GM18951 (cell line): ENCODE results near the gene FAM222B.
"Not testable (repeated sequence)": the region's sequence is repeated elsewhere in the genome, so short reads cannot be mapped to it uniquely, and the experiment has no call there.

Source experiments
- POLR2A ChIP-seq: IDR thresholded peaks from 4 replicates; pipeline ENCODE4 v1.6.1; 2011; ENCODE audit warnings: mild to moderate bottlenecking; ENCODE audit not compliant: insufficient read length, insufficient read depth; ENCODE audit errors: extremely low read depth
- in situ Hi-C: fragments of 300-500 bp; cut with MboI; formaldehyde crosslinking; loops from one replicate; pipeline ENCODE4 v1.12.0; 2022; ENCODE audit warnings: low sequenced_read_pairs, mixed read lengths, inconsistent platforms; ENCODE audit not compliant: unreplicated experiment

Gene FAM222B

GRCh38 chr17:28841901-28842281 lies 699 bp downstream of the FAM222B start:
- in situ Hi-C loops = no loop called here
- TF ChIP-seq POLR2A = no peak

GRCh38 chr17:28839221-28839620 lies 3.4 kb downstream of the FAM222B start:
- in situ Hi-C loops = no loop called here

GRCh38 chr17:28836541-28836940 lies 6.0 kb downstream of the FAM222B start:
- in situ Hi-C loops = not testable (repeated sequence)

More at GRCh38 chr17:28839221-28839620, 3.4 kb downstream of the FAM222B start:
- no peak for TF ChIP-seq POLR2A

DNA sequence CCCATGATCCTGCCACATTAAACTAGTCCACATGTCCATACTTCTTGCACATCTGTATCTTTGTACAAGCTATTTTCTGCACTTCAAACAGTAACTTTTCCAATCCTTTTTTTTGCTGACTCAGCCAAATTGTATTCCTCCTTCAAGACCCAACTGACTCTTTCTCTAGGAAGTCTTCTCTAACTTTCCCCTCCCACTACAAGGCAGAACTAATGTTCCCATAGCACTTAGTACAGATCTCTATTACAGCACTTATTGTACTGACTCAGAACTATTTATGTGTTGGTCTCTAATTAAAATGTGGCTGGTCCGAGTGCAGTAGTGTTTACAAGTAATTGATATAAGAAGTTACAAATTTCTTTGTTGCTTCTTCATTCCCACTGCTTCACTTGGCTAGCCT lies 8.2 kb downstream of the FAM222B start:
- in situ Hi-C loops = no loop called here
- no peak for TF ChIP-seq POLR2A

GRCh38 chr17:28828294-28829040 lies 14.1 kb downstream of the FAM222B start:
- in situ Hi-C loops = no loop called here
- TF ChIP-seq POLR2A = no peak

DNA sequence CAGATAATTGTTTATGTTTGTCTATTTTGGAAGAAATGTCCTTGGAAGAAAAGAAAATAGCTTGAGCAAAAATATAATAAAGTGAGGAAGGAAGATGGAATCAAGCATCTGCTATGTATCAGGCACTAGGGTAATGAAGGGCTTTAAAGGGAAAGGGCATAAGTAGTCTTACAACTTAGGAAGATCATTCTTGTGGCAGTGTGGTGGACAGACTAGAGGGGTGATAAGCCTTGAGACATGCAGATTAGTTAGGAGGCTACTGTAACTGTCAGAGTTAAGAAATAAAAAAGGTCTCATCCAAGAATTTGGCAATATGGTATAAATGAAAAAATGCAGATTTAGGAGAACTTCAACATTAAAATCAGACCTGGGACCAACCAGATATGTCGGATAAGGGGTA lies 14.9 kb downstream of the FAM222B start:
- TF ChIP-seq POLR2A = no peak
- in situ Hi-C loops = no loop called here

GRCh38 chr17:28819582-28819981 lies 23.0 kb downstream of the FAM222B start:
- in situ Hi-C loops = no loop called here
- TF ChIP-seq POLR2A = no peak

GRCh38 chr17:28818819-28819221 lies 23.8 kb downstream of the FAM222B start:
- TF ChIP-seq POLR2A = no peak
- in situ Hi-C loops = no loop called here

DNA sequence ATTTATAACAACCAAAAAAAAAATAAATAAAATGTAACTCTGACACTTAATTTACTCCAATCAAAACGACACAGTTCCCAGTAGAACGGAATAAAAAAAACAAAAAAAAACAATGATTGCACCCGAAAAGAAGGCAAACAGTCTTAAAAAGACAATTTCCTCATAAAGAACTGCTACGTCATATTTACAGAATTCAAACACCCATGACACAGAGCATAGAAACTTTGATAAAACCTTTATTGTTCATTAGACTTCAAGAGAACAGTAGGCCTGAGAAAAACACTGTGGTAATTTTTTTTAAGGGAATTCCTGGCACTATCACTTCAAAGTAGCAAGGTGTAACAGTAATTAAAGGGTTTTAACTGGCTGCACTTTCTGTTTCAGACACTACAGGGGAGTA lies 26.1 kb downstream of the FAM222B start:
- no peak for TF ChIP-seq POLR2A
- in situ Hi-C loops = no loop called here

GRCh38 chr17:28812748-28813377 lies 29.7 kb downstream of the FAM222B start:
- no peak for TF ChIP-seq POLR2A
- in situ Hi-C loops = no loop called here

DNA sequence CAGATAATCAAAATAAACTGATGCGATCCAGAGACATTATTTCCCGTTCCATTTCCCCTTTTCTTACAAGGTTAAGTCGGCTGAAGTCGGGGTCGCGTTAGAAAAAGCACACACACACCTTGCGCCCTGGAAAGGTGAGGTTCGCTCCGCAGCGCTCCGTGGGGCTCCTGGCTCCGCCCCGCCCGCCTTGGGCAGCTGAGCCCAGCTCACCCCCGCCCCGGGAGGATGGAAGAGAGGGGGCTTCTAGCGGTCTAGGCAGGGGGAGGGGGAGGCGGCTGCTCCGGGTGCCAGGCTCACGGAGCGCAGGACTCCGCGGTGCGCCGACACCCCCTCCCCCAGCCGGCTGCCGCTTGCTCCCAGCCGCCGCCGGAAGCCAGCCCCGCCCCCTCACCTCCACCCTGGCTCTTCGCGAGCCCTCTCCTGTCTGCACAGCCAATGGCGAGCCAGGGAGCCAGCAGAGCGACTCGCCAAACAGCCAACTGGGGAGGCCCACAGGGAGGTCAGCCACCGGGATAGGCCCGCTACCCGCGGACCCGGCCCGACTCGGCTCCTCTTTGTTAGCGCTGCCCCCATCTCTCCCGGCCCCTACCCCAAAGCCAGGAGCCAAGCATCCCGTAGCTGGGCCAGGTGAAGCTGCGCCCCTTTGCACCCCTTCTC lies 30.4 kb downstream of the FAM222B start:
- peak; percentile 53 for TF ChIP-seq POLR2A
- in situ Hi-C loops = no loop called here

DNA sequence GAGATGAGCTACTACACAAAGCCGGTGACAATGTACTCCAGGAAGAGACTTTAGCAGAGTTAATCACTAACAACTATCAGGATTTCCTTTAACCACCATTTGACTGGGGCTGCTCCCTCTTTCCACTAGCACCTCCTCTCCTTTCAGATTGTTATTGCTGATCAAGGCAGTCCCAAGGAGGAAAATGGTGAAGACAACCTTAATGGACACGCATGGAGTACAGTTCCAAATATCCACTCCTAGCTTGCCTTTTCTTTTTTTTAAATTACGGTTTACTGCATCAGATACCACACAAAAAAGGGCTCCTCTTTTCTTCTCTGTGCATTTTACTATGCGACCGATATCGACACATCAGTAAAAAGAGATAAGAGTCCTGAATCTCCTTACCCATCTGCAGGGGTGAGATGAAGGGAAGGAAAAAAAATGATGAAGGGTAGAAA lies 30.9 kb downstream of the FAM222B start:
- in situ Hi-C loops = no loop called here
- TF ChIP-seq POLR2A = no peak

GRCh38 chr17:28810437-28810836 lies 32.2 kb downstream of the FAM222B start:
- in situ Hi-C loops = no loop called here
- no peak for TF ChIP-seq POLR2A
